COLO829 (cell line): Measurements from ENCODE around the gene FAM222A.
A peak's percentile ranks its signal among the peaks of the same experiment; 100 is the strongest.

Experiments
- DNase-seq: peaks from one replicate; pipeline ENCODE4 v3.0.0; 2012; ENCODE audit warnings: low spot score

FAM222A gene

DNA sequence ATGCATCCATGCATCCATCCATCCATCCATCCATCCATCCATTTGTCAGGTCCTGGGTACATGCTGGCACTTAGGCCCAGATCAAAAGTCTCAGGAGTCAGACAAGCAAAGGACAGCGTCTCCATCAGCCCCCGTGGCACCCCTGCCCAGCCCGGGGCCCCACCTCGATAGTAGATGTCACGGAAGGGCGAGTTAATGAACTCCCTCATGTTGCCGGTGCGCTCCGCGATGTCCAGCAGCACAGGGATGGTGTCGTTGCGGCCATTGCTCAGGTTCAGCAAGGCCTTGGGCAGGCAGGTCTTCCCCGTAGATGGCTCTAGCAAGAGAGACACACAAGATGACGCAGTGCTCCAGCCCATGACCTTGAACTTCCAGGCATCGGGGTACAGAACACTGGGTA, 89.2 kb downstream of the FAM222A start:
- DNase-seq: no peak

GRCh38 chr12:109803678-109804077, 90.1 kb downstream of the FAM222A start:
- no peak for DNase-seq

- DNase-seq: peak; percentile 70
These were observed 91.5 kb downstream of the FAM222A start for GRCh38 chr12:109804820-109805761.

GRCh38 chr12:109807954-109808643, 94.5 kb downstream of the FAM222A start:
- no peak for DNase-seq

DNA sequence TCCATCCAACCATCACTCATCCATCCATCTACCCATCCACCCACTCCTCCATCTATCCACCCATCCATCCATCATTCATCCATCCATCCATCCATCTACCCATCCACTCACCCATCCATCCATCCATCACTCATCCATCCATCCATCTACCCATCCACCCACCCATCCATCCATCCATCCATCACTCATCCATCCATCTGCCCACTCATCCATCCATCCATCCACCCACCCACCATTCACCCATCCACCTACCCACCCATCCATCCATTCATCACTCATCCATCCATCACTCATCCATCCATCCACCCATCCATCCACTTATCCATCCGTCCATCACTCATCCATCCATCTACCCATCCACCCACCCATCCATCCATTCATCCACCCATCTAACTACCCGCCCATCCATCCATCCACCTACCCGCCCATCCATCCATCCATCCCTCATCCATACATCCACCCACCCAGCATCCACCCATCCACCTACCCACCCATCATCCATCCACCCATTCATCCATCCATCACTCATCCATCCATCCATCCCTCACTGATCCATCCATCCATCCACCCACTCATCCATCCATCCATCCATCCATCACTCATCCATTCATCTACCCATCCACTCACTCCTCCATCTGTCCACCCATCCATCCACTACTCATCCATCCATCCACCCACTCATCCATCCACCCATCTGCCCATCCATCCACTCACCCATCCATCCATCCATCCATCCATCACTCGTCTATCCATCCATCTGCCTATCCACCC, 95.4 kb downstream of the FAM222A start:
- DNase-seq: no peak

- DNase-seq: no peak
These were observed 97.5 kb downstream of the FAM222A start for GRCh38 chr12:109810954-109811623.

GRCh38 chr12:109811624-109811995, 98.0 kb downstream of the FAM222A start:
- DNase-seq: no peak

- no peak for DNase-seq
These were observed 100.3 kb downstream of the FAM222A start for GRCh38 chr12:109813810-109814416.

- no peak for DNase-seq
These were observed 101.0 kb downstream of the FAM222A start for GRCh38 chr12:109814600-109815150.

DNA sequence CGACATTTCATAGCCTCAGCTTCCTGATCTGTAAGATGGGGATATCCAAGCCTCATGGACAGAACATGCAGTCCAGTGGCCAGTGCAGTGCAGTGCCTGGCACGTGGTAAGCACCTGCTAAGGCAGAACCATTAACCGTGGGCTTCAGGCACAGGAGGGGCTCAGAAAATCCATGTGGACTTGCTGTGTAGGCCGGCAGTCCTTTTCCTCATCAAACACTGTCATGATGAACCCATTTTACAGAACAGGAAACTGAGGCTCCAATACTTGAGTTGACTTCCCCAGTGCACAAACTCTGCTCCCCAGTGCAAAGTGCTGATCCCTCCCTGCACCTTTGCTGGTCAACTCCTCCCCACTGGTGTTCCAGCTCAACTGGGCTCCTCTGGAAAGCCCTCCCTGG, 101.6 kb downstream of the FAM222A start:
- DNase-seq: no peak

DNA sequence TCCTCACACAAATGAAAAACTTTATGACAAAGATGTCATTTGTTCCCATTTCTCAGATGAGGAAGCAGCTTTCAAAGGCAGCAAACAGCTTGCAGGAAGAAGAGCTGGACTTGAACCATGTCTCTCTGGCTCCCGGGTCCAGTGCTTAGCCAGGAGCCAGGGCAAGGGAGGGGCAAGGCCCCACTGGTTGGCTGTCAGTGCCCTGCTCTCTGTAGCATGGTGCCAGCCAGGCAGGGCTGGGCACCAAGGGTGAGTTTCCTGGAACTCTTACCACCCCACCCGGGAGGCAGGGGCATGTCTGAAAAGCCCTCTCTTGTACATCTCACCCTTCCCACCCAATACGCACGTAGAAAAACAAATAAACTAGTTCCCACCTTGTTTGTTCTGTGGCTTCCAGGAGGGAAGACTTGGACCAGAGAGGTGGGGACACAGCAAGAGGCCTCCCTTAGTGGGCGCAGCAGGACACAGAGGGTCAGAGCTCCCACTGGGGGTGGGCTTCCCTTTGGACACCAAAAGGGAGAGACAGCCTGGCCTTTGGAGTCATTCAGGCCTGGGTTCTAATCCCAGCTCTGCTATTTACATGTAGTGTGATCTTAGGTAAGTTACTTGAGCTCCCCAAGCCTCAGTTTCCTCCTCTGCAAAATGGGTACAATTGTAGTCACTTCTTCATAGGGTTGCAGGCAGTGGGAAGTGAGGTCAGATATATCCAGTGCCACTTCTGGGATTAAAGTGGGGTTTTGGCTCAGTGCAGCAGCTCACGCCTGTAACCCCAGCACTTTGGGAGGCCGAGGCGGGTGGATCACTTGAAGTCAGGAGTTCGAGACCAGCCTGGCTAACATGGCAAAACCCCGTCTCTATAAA, 102.4 kb downstream of the FAM222A start:
- DNase-seq: no peak

GRCh38 chr12:109816870-109817269, 103.2 kb downstream of the FAM222A start:
- no peak for DNase-seq

DNA sequence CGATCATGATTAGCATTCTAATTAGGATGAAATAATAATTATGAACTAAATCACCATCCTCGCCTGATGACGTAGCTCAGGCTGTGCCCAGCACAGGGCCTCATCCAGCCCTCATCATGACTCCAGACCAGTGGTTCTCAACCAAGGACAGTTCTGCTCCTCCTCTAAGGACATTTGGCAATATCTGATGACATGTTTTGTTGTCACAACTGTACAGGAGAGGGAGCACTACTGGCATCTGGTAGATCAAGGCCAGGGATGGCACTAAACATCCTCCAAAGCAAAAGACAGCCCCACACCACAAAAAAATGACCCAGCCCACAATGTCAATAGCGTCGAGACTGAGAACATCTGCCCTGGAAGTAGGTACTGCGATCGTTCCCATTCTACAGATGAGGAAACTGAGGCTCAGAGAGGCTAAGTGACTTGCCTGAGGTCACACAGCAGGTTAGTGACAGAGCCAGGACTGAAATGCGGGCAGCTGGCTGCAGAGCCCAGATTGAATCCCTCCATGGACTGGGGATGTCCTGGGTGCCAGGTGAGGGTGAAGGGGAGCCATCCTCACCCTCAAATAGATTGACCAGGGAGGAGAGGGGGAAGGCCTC, 104.1 kb downstream of the FAM222A start:
- DNase-seq: no peak

DNA sequence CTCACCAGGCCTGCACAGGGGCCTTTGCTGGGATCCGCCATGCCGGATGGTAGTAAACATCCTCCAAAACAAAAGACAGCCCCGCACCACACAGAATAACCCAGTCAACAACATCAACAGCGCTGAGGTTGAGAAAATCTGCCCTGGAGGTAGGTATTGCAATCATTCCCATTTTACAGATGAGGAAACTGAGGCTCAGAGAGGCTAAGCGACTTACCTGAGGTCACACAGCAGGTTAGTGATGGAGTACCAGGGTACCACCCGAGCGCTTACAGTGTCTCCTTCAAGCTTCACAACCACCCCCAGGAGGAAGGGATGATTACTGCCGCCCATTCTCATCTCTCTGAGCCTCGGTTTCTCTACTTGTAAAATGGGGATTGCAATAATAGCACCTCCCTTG, 104.6 kb downstream of the FAM222A start:
- DNase-seq: no peak

GRCh38 chr12:109818905-109819500, 105.4 kb downstream of the FAM222A start:
- peak; percentile 79 for DNase-seq
